NCI-H446 treated with DMSO at 0.1 percent for 48 hours (cell line): ENCODE results near the gene INSL3.

Source experiments
- DNase-seq: peaks from one replicate; lab custom pipeline; 2025; lab: John Stamatoyannopoulos, UW

The INSL3 gene, protein sequence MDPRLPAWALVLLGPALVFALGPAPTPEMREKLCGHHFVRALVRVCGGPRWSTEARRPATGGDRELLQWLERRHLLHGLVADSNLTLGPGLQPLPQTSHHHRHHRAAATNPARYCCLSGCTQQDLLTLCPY

DNA sequence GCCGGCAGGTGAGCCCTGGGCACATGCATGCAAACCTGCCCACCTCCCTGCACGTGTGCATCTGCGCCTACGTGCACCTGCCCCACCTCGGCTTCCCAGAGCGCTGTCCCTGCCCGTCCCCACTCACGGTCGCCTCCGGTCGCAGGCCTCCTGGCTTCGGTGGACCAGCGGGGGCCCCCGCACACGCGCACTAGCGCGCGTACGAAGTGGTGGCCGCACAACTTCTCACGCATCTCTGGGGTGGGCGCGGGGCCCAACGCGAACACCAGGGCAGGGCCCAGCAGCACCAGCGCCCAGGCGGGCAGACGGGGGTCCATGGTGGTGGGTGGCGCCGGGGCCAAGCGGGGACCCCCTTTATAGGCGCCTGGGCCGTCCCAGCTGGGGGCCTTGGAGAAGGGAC is at the start of gene INSL3:
INSL3 (minus strand) TSS at position 330 of the 400 bp plus-strand sequence; CDS start at position 317, 13 bp downstream.
- no peak for DNase-seq

DNA sequence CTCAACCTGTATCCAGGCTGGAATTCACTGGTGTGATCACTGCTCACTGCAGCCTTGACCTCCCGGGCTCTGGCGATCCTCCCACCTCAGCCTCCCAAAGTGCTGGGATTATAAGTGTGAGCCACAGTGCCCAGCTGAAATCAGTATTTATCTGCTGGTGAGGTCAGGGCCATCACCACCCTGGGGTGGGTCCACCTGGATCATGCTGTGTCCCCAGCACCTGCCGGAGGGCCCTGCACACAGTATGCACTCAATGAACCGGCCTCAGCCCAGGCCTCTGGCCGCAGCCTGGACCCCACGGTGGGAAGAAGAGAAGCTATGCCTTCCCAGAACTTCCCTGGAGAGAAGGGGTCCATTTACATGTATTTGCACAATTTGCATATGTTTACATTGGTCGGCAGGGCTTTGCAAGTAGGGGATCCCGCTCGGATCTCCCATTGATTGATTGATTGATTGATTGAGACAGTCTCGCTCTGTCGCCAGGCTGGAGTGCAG is 47.8 kb upstream of the INSL3 start:
- no peak for DNase-seq

DNA sequence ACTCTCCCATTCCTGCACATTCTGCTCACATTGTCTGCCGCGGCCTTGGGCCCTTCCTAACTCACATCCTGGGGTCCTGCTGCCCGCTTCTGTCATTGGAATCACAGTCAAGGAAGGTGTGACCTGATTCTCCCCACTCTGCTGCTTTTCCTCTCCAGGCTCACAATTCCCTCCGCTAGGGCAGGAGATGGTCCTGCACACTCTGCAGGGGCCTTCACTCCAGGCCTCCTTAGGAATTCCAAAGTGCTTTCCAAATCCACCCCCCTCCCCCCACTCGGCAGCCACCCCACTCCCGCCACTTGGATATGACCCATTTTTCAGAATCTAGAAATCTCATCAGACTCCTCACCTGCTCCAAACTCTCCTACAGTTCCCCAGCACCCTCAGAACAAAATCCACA is 47.4 kb upstream of the INSL3 start:
- no peak for DNase-seq

DNA sequence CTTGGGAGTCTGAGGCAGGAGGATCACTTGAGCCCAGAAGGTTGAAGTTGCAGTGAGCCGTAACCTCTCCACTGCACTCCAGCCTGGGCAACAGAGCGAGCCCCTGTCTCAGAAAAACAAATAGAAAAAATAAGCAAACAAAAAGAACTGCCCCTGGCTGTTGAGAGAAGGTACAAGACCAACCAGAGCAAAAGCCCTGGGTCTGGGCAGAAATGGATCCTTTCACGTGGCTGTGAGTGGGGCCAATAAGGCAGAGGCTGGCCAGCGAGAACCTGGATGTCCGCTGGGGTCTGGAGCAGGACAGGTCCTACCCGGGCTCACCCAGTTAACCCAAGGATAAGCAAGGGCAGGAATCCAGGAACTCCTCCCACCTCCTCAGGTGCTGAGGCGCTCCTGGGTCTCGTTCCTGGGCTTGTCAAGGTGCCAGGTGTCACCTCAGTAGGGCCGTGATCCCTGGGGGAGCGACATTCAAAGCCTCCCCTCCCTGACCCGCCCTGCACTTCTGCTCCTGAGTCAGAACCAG is 45.7 kb upstream of the INSL3 start:
- no peak for DNase-seq

DNA sequence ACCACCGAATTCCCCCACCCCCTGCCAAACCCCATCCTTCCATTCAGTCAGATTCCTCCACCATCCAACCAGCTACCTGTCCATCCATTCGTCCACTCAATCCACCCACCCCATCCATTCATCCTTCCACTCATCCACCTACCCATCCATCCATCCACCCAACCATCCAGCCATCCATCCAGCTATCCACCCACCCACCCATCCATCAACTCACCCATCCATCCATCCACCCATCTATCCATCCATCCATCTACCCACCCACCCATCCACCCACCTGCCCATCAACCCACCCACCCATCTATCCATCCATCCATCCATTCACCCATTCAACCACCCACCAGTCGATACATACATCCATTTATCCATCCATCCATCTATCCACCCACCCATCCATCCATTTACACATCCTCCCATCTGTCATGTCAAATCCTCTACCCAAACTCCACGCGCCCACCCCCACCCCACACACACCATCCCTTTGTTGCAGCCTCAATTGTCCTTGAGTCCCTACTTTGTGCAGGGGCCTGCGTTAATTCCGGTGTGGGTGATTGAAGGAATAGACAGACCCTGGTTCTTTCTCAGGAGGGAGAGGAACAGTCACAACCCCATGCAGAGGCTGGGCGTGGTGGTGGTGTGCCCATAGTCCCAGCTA is 45.1 kb upstream of the INSL3 start:
- no peak for DNase-seq

DNA sequence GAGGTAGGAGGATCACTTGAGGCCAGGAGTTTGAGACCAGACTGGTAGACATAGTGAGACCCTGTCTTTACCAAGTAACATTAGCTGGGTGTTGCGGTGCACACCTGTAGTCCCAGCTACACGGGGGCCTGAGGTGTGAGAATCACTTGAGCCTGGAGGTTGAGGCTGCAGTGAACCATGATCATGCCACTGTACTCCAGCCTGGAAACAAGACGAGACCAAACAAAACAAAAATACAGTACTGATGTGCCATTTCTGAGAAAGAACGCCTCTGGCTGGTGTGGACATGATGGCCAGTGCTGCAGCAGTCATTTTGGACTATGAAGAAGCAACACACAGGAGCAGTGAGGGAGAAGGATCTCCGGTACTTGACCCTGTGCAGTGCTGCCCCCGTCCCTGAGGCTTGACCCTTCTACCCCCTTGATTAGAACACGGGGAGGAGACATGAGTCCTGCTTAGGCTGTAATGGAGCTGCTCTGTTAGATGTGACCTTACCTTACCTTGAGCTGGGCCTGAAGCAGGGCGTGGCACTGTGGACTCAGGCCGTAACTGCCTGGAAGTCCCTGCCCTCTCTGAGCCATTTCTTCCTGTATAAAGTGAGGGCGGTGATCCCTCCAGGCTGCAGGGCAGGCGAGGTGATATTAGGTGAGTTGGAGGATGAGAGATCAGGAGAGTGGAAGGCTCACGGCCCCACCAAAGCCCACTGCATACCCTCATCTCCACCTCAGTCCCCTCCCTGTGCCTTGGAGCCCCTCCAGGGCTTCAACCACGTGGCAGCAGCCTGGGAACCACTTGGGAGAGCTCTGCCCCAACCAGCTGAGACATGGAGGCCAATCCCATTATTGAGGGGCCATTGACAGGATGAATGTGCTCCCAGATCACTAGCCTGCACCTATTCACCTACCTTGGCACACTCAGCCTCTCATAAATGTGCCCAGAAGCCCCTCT is 44.3 kb upstream of the INSL3 start:
- no peak for DNase-seq

DNA sequence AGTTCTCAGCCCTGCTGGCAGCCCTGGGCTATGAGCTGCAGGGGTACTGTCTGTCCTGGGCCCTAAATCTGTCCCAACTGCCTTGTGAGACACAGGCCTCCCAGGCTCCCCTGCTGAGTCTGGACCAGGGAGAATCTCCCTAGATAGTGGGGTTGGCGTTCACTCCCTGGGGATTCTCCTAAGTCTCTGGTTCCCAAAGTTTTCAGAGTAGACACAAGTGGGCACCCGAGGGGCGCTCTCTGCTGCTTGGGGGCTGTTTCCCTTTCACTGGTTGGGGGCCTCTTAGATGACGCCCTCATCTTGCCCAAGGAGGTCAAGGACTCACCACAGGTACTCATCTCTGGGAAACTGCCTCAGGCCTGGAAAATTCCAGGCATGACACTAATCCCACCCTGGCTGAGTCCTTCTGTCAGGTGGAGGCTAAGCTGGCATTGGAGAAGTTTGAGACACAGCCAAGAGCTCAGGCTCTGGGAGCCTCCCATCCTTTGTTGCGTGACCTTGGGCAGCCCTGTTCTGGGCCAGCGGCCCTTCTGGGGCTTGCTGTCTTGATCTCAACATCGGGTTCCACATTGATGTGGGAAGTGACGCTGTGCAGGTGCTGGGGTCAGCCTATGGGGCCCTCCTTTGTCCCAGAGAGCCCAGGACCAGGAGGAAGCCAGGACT is 42.3 kb upstream of the INSL3 start:
- DNase-seq, result no peak

DNA sequence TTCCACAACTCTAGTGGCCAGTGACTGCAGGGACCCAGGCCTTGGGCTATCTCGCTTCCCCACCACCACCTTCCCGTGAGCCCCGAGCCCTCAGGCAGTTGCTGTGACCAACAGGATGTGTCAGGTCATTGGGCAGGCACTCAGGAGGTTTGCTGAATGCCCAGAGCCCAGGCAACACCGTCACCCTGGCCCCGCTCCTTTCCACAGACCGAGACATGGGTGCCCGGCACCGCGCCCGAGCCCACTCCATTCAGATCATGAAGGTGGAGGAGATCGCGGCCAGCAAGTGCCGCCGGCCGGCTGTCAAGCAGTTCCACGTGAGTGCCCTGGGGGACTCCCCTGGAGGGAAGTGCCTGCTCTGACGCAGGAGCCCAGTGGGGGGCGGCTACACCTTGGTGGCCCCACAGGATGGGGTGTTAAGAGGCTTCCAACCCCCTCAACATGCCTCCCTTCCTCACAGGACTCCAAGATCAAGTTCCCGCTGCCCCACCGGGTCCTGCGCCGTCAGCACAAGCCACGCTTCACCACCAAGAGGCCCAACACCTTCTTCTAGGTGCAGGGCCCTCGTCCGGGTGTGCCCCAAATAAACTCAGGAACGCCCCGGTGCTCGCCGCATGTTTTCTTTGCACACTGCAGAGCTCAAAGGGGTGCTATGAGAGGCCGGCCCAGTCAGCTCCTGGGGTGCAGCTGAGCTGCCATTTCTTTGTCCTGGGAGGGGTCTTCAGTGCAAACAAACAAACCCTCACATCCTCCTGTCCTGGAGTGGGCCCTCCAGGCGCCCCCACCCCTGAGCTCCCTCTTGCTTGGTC is 41.6 kb upstream of the INSL3 start:
- no peak for DNase-seq

DNA sequence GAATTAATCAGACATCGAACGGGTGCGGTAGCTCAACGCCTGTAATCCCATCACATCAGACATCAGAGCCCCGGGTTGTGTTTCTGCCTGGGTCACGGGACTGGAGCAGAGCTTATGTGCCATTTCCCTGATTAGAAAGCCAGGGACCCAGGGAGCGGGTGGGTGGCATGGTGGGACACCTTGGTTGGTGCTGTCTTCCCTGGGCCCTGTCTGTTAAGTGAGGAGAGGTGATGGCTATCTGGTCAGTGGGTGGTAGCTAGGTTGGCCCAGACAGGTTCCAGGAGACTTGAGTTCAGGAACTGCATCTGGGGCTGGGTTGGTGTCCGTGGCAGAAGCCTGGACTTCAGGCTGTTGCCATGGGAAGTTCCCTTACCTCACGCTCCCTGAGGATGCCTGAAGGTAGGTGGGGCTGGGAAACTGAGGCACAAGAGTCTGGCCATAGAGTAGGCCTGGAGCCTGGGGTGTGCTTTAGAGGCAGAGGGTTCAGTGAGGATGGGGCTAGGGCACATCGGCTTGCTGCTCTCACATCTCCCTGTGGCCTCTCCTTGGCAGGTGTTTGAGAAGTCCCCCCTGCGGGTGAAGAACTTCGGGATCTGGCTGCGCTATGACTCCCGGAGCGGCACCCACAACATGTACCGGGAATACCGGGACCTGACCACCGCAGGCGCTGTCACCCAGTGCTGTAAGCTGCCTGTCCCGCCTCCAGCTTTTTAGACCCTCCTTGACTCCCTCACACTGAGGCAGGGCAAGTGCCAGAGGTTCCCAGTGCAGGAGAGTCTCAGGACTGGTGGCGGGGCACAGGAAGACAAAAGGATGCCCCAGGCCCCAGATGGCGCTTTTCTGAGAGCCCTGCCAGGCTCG is 40.5 kb upstream of the INSL3 start:
- DNase-seq, result no peak

DNA sequence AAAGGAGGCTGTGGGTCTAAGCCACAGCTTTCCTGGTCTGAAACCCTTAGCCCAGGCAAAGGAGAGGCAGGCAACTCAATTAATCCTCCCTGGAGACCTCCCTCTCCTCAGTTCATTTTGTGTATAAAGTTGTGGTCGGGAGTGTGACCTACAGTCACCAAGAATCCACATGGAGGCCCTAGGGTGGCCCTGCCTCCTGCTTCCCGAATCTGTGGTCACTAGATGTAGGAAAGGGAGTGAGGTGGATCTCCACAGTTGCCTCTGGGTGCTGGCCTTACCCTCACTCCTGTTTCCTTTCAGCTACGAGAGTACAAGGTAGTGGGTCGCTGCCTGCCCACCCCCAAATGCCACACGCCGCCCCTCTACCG is 39.7 kb upstream of the INSL3 start:
- no peak for DNase-seq

DNA sequence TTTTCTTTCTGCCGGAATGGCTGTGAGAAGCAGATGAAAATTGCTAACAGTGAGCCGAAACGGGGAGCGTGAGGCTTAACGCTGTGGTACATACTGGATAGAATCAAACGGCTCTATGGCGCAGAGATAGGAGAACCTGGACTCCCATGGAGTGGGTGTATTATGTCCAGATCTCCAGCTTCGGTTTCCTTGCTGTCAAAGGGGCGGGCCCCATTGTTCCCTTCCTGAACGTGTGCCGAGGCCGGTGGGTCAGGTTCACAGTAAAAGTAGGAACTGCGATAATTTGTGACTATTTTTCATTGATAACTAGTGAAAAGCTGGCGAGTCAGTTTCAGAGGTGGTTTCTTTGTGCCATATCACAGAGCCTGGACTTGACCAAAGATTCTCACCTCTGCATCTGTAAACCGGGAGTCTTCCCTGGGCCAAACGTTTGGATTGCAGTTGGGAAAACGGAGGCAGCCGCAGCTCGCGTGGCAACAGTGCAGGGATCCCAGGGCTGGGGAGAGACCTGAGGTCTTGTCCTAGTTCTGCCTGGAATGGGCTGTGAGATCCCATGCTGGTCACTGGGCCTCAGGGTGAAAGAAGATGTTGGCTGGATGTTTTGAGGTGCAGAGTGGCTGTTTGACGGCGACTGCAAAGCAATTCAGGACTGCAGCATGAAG is 39.1 kb upstream of the INSL3 start:
- no peak for DNase-seq

DNA sequence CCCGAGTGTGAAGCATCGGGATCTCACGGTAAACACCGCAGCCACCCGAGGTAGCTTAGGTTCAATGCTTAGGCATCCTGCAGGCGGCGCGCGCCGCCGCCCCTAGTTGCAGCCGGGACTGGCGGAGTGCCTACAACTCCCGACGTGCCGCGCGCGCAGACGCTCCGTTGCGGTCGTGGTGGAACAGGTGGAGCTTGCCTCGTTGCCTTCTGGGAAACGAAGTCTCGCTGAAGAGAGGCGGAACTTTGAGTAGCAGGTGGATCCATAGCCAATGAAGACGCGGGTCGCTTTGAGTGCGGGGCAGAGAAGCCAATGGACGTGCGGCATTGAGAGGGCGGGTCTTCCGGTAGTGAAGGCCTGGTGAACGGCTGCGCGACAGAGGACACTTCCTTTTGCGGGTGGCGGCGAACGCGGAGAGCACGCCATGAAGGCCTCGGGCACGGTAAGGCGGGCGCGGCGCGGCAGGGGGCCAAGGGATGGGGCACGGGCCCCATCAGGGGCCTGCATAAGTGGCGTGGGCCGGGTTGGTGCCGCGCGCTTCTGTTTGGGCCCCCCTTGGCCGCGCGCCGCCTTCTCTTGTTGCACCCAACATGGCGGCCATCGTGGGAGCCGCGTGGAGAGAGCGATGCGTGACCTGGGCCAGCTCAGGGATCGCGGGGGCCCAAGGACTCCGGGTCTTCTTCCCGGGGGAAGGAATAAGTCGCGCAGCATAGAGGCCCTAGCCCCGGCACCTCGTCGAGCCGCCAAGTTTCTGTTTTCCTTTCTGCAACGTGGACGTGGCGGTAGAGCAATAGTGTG is 38.4 kb upstream of the INSL3 start, which contains the start of gene RPL18A:
RPL18A (plus strand) TSS at position 378 of the 798 bp plus-strand sequence; CDS start at position 425, 47 bp downstream.
- peak; percentile 99 for DNase-seq

DNA sequence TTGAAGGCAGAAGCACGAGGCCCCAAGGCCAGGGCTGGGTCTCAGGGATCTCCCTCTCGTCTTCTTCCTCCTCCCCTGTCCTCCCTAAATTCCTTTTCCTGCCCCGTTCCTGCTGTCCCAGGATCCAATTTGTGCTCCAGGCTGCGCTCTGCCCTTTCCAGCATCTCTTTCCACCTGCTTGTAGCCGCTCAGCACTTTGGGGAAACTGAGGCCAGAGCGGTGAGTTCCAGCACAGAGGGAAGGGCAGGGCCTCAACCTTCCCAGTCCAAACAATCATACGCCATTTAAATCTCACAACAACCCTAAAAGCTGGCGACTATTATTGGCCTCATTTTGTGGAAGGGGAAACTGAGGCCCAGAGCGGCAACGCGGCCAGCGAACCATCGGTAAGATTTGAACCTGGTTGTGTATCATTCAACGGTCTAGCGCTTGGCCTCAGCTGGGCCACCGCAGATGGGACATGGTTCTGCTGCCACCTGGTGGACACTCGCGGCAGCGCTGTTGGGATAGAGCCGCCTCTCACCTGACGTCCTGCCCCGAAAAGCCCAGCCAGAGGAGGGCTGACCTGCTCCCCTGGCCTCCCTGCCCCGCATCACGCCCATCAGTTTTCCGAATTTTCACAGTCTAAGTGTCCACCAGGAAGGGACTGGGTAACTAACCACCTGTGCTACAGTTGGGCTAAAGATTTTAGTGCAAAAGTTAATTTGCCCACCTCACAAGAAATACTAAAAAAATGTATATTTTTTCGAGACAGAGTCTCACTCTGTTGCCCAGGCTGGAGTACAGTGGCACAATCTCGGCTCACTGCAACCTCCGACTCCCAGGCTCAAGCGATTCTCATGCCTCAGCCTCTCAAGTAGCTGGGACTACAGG is 34.2 kb upstream of the INSL3 start:
- DNase-seq, result peak; percentile 53

DNA sequence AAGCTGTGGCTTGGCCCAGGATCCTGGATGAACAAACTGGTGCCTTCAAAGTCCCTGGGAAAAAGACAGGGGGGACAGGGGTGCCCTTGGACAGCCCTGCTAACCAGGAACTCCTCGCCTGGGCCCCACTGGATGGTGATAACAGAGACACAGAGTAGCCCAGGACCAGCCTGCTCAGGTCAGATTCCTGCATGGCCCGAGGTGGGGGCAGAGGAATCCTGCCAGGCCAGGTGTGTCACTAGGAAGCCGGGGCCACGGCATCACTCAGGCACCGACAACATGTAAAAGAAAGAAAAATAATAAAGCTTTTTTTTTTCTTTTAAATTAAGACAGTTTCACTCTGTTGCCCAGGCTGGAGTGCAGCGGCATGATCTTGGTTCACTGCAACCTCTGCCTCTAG is 32.7 kb upstream of the INSL3 start:
- DNase-seq, result no peak

DNA sequence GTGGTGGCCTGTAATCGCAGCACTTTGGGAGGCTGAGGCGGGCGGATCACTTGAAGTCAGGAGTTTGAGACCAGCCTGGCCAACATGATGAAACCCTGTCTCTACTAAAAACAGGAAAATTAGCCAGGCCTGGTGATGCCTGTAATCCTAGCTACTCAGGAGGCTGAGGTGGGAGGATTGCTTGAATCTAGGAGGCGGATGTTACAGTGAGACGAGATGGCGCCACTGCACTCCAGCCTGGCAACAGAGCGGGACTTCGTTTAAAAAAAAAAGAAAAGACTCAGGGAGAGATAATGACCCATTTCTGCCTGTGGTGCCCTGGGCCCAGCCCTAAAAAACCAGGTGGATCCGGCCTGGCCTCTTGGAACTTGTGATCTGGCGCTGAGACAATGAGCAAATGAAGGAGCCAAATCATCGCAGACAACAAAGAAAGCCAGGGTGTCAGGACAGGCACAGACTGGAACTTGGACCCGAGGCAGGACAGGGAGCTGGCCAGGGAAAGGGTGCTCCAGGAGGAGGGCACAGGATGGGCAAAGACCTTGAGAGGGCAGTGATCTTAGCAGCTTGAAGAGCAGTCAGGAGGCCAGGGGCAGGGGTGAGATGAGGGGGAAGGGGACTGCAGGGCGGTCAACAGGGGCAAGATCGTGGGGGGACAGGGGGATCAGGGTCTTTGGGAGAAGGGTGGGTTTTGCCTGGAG is 27.4 kb upstream of the INSL3 start:
- no peak for DNase-seq

DNA sequence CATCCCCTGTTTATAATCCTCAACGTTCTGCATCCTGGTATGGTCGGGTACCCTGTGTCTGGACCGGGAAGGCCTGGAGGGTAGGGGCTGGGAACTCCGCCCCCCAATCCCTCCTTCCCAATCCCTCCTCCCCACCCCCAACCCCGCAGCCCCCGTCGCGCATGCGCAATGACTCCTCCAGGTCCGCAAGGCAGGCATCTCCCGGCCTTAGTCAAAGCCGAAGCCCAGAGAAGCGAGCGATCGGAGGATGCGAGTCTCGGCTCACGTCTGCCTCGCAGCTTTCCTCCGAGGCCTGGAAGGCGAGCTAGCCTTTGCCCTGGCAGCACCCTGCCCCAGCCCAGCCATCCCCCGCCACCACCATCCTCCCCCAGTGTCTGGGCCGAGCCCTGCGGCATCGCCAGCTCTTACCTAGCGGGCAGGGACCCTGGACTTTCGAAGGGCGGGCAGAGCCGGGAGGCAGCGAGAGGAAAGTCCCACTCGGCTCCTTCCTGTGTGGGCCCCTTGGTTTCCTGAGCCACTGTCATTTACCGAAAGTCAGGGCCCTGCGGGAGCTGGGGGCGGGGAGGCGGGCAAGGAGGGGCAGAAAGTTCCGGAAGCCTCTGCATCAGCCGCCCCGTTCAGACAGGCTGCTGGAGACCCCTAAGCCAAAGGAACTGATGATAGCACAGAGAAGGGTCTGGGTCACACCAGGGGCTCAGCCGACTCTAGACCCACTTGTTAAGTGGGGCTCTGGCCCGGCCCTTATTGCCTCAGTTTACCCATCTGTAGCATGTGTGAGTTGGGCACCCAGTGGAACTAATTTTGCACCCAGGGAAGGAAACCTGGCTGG is 26.4 kb upstream of the INSL3 start, which contains the start of gene JAK3:
JAK3 (minus strand) TSS at position 445 of the 829 bp plus-strand sequence. CDS start 3,565 bp downstream, outside the sequence.
- DNase-seq, result no peak
